ENCODE results near the gene CERT1.

DNA sequence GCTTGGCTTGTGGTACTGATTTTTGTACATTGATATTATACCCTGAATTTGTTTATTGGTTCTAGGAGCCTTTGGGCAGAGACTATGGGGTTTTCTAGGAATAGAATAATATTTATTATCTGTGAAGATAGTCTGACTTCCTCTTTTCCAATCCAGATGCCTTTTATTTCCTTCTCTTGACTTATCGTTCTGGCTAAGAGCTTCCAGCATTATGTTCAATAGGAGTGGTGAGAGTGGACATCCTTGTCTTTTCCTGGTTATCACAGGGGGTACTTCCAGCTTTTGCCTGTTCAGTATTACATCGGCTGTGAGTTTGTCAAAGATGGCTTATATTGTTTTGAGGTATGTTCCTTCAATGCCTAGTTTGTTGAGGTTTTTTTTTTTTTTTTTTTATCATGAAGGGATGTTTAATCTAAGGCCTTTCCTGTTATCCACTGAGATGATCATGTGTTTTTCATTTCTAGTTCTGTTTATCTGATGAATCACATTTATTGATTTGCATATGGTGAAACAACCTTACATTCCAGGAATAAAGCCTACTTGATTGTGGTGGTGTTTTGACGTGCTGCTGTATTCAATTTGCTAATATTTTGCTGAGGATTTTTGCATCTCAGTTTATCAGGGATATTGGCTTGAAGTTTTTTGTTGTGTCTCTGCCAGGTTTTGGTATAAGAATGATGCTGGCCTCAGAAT is 77.5 kb downstream of the CERT1 start:
- TF ChIP-seq, protein P1, sequence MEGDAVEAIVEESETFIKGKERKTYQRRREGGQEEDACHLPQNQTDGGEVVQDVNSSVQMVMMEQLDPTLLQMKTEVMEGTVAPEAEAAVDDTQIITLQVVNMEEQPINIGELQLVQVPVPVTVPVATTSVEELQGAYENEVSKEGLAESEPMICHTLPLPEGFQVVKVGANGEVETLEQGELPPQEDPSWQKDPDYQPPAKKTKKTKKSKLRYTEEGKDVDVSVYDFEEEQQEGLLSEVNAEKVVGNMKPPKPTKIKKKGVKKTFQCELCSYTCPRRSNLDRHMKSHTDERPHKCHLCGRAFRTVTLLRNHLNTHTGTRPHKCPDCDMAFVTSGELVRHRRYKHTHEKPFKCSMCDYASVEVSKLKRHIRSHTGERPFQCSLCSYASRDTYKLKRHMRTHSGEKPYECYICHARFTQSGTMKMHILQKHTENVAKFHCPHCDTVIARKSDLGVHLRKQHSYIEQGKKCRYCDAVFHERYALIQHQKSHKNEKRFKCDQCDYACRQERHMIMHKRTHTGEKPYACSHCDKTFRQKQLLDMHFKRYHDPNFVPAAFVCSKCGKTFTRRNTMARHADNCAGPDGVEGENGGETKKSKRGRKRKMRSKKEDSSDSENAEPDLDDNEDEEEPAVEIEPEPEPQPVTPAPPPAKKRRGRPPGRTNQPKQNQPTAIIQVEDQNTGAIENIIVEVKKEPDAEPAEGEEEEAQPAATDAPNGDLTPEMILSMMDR (conservative IDR thresholded peaks at IDR 0.05): no peak
- no peak for TF ChIP-seq ZFX (IDR thresholded peaks at IDR 0.05)
